Measurements from ENCODE around the gene RAB3GAP1.

Gene RAB3GAP1

GRCh38 chr2:135163306-135163705 is 111.2 kb downstream of the RAB3GAP1 start:
- no peak for TF ChIP-seq CTCF (IDR thresholded peaks at IDR 0.05; ENCODE audit: control extremely low read depth, extremely low read depth, low read depth, missing control alignments)
- no peak for DNase-seq (ENCODE audit: extremely low spot score)
- ChIA-PET CTCF (interaction anchor here (0.9 to 2.2 kb wide), 3 partner anchors 9 to 25 kb away, joined by 3 to 6 read pairs (median 3); no protein-coding TSS in a partner anchor), POLR2A (no interaction called here)

- no peak for TF ChIP-seq CTCF (IDR thresholded peaks at IDR 0.05; ENCODE audit: control extremely low read depth, extremely low read depth, low read depth, missing control alignments)
- ChIA-PET POLR2A (no interaction called here), CTCF (interaction anchor here (0.9 to 2.2 kb wide), 3 partner anchors 9 to 26 kb away, joined by 3 to 6 read pairs (median 3); no protein-coding TSS in a partner anchor)
- no peak for DNase-seq (ENCODE audit: extremely low spot score)
Measured at GRCh38 chr2:135163901-135164300, 111.8 kb downstream of the RAB3GAP1 start.

- no peak for TF ChIP-seq CTCF (IDR thresholded peaks at IDR 0.05; ENCODE audit: control extremely low read depth, extremely low read depth, low read depth, missing control alignments)
- ChIA-PET POLR2A (no interaction called here), CTCF (interaction anchor here (2.2 kb wide), 1 partner anchor 10 kb away, joined by 6 read pairs; no protein-coding TSS in a partner anchor)
- DNase-seq (ENCODE audit: extremely low spot score), result no peak
Measured at GRCh38 chr2:135164431-135164830, 112.3 kb downstream of the RAB3GAP1 start.

- no peak for TF ChIP-seq CTCF (IDR thresholded peaks at IDR 0.05; ENCODE audit: control extremely low read depth, extremely low read depth, low read depth, missing control alignments)
- ChIA-PET POLR2A (no interaction called here), CTCF (interaction anchor here (0.8 to 3.4 kb wide), 4 partner anchors 10 to 306 kb away, joined by 3 to 12 read pairs (median 4); no protein-coding TSS in a partner anchor)
- DNase-seq (ENCODE audit: extremely low spot score), result no peak
Measured at GRCh38 chr2:135167273-135167672, 115.2 kb downstream of the RAB3GAP1 start.

- TF ChIP-seq CTCF (IDR thresholded peaks at IDR 0.05; ENCODE audit: control extremely low read depth, extremely low read depth, low read depth, missing control alignments), result no peak
- POLR2A ChIA-PET, result no interaction called here
- no peak for DNase-seq (ENCODE audit: extremely low spot score)
- CTCF ChIA-PET, result interaction anchor here (3.4 kb wide), 1 partner anchor 15 kb away, joined by 12 read pairs; no protein-coding TSS in a partner anchor
Measured at GRCh38 chr2:135168204-135168856, 116.2 kb downstream of the RAB3GAP1 start.

DNA sequence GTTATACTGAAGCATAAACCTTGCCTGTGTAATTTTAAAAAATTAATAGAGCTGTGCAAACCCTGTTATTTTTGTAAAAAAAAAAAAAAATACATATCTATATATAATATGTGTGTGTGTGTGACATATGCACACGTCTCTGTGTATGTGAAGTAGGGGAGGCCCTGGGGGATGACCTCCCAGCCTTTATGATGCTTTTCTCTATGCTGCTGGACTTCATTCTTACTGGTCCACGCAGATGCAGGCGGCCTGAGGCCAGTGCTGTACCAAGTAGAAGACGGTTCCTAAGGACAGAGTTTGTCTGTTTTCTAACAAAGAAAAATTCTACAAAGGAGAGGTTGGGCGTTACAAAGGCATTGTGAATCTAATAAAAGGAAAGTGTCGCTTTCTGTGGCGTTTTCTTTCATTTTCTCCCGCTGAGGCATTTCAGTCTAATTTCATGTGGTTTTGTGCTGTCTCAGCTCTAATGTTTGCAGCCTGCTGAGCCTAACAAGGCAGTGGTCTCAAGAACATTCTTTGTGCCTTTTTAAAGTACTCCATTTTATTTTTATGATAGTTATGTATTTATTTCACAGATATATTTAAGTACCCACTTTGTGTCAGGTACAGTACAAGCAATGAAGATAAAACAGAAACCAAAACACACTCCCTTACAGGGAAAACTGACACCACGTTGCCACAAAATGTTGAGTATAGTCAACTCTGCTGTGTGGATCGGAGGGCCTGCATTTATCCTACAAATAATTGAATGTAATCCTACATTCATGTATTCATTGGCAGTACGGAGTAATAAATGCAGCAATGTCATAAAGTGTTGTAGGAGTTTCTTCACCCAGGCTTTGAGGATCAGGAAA is 118.0 kb downstream of the RAB3GAP1 start:
- no peak for TF ChIP-seq CTCF (IDR thresholded peaks at IDR 0.05; ENCODE audit: control extremely low read depth, extremely low read depth, low read depth, missing control alignments)

More for the DNA sequence above, 118.0 kb downstream of the RAB3GAP1 start:
- ChIA-PET CTCF (no interaction called here), POLR2A (no interaction called here)
- DNase-seq (ENCODE audit: extremely low spot score), result no peak

All from GM10248 (cell line).